Bronchial epithelial cell (primary cell): ENCODE data around the gene TMEM134. TPM values are rescaled to one million over a fixed set of nuclear protein-coding genes. Genes with fewer than 3 reads are reported as not detected.

Experiments used
- DNase-seq: peaks from one replicate; pipeline ENCODE4 v3.0.0-alpha.2; 2010; ENCODE audit warnings: low read depth
- FAIRE-seq: peaks from 2 replicates; lab custom pipeline; 2011; peaks lifted over from hg19 to GRCh38; lab: Jason Lieb, UNC
- H3K27me3 ChIP-seq: 2 replicates; pipeline ENCODE4 v1.5.1; 2011; ENCODE audit warnings: low read length; ENCODE audit not compliant: control insufficient read depth, insufficient read depth
- H3K36me3 ChIP-seq: 2 replicates; pipeline ENCODE4 v1.5.1; 2011; ENCODE audit warnings: low read length; ENCODE audit not compliant: control insufficient read depth, insufficient read depth
- H3K4me3 ChIP-seq: 2 replicates; pipeline ENCODE4 v1.5.1; 2011; ENCODE audit warnings: mild to moderate bottlenecking, low read depth, low read length, control low read depth
- CTCF ChIP-seq: IDR thresholded peaks from 2 replicates; pipeline ENCODE4 v1.5.1; 2011; ENCODE audit warnings: mild to moderate bottlenecking, moderate library complexity, low read length, control low read depth, inconsistent platforms; ENCODE audit not compliant: insufficient read depth, severe bottlenecking
- total RNA-seq: library from RNA; depleted of rRNA; stranded (reverse); fragments of >200 nt; gene quantifications from 2 replicates; pipeline ENCODE4 v1.2.1, GENCODE V29; 2014

Gene TMEM134
- total RNA-seq, 1 donor from 2014 or later = 38.2 TPM

- Histone ChIP-seq H3K36me3 (peaks cover 41% of the 10 kb centered on the region), H3K27me3 (no peaks in the 10 kb centered on the region), H3K4me3 (no peak overlapping the region)
- no peak for TF ChIP-seq CTCF
- no peak for FAIRE-seq
- DNase-seq = no peak
These were observed 24.7 kb upstream of the TMEM134 start for GRCh38 chr11:67493548-67494370.

DNA sequence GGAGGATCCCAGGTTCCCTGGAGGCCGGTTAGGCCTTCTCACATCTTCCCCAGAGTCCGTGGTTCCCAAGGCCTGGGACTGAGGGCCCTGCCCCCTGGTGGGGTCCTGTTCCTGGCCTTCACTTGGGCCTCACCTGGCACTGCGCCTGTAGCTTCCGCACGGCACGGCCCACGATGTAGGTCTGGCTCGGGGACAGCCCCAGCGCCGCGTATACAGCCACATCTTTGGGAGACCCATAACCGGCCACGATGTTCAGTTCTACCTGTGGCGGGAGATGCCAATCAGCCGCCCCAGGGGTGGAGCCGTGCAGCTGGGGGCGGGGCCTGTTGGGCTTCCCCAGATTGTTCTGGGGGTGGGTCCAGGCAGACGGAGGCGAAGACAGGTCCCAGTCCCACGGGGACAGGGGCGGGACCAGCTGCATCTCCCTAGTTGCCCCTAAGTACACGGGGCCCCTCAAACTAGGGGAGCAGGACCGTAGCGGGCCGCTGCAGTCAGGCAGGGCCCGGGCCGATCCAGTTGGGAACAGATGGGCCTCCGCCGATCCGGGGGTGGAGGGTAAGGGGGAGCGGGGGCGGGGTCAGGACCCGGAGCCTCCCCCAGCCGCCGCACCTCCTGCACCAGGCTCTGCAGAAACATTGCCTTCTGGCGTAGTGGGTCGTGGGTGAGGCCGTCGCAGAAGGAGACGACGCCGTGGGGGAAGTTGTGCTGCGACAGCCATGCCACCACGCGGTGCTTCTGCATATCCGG lies 23.9 kb upstream of the TMEM134 start:
- FAIRE-seq = no peak
- TF ChIP-seq CTCF = no peak
- no peaks in the 10 kb centered on the region for H3K27me3 ChIP-seq

DNA sequence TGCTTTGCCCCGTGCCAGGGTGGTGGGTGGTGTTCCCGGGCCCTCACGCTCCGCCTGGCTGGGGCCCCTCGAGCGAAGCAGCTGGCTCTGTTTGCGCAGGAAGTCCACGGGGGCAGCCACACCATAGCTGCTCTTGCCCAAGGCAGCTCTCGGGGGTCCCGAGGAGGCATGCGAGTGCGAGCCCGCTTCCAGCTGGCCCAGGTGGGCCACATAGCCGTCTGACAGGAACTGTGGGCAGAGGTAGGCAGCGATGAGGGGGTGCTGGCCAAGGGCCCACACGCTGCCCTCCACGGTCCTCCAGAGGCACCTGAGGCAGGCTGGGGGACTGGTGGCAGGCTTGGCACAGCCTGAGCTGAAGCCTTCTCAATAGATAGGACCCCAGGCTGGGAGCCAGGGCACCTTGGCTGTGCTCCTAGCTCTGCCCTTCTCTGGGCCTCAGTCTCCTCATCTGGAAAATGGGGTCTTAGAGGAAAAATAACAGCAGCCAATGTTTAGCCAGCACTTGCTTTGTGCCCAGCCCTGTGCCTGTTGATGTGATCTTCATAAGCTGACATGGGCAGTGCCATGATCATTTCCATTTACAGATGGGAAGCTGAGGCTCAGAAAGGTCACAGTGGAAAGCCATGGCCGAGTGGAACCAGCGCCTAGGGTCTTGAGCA lies 23.1 kb upstream of the TMEM134 start:
- no peak overlapping the region for H3K4me3 ChIP-seq
- H3K36me3 ChIP-seq = peaks cover 33% of the 10 kb centered on the region
- H3K27me3 ChIP-seq = no peaks in the 10 kb centered on the region
- FAIRE-seq (no peak), DNase-seq (no peak)
- TF ChIP-seq CTCF = no peak

More for the DNA sequence above, 23.9 kb upstream of the TMEM134 start:
- Histone ChIP-seq H3K4me3 (no peak overlapping the region), H3K36me3 (peaks cover 36% of the 10 kb centered on the region)
- no peak for DNase-seq

- FAIRE-seq (no peak), DNase-seq (no peak)
- no peaks in the 10 kb centered on the region for H3K27me3 ChIP-seq
- no peak overlapping the region for H3K4me3 ChIP-seq
- H3K36me3 ChIP-seq = peaks cover 31% of the 10 kb centered on the region
- no peak for TF ChIP-seq CTCF
These were observed 22.4 kb upstream of the TMEM134 start for GRCh38 chr11:67491276-67492068.

DNA sequence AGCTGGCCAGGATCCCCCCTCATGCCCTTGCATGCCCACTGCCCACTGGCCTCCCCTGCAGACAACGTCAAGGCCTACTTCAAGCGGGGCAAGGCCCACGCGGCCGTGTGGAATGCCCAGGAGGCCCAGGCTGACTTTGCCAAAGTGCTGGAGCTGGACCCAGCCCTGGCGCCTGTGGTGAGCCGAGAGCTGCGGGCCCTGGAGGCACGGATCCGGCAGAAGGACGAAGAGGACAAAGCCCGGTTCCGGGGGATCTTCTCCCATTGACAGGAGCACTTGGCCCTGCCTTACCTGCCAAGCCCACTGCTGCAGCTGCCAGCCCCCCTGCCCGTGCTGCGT lies 21.6 kb upstream of the TMEM134 start:
- no peaks in the 10 kb centered on the region for H3K27me3 ChIP-seq
- H3K4me3 ChIP-seq = no peak overlapping the region
- H3K36me3 ChIP-seq = peaks cover 24% of the 10 kb centered on the region
- FAIRE-seq (no peak), DNase-seq (no peak)
- no peak for TF ChIP-seq CTCF
